HG02588 (cell line): ENCODE data around the gene DAB2IP.

ENCODE experiments used
- ATAC-seq: cut with Tn5 transposase; IDR thresholded peaks from one replicate; pipeline ENCODE4 v1.9.1; 2021; ENCODE audit warnings: mild to moderate bottlenecking, moderate library complexity; ENCODE audit not compliant: unreplicated experiment

The DAB2IP gene

DNA sequence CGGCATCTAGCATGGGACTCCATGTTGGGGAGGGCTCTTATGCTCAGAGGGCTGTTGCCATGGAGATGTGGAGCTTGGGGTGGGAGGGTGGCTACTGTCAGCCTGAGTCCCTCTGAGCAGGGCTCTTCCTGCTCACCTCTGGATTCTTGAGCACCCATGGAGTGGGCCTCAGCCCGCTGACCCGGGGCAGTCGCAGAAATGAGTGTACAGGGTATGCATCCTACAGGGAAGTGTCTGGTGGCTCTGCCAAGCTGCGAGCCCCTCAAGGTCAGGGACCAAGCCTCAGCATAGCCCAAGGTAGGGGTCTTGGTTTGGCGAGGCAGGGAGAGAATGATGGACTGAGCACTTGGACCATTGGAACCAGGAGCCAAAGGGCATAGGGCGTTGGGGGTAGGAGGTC lies 104.1 kb downstream of the DAB2IP start:
- ATAC-seq = no peak

DNA sequence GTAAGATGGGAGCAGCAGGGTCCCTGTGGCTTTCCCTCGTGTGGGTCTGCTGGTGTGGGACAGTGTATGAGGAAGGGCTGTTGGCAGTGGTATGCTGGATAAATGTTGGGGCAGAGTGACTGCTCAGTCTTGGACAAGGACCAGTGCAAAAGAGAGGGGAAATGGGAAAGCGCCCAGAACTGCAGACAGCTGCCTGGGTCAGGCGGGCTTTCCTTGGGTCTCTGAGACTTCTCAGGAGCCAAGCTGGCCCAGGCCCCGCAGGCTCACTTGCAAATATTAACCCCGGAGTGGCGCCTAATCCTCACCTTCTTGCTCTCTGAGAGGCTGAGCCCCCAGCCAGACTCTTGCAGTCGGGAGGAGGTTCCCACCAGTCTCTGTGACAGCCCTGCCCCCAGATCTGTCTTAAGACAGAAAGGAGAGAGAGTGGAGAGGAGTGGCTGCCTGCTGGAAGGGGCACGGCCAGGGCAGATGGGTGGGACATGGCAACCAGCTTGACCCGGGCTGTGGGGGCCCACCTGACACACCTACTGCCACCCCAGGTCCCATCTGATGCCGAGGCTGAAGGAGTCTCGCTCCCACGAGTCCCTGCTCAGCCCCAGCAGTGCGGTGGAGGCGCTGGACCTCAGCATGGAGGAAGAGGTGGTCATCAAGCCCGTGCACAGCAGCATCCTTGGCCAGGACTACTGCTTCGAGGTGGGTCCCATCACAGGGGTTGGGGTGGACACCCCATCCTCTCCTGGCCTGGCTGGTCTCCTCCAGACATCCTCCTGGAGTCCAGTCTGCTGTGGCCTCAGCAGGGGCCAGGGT lies 105.2 kb downstream of the DAB2IP start:
- no peak for ATAC-seq

DNA sequence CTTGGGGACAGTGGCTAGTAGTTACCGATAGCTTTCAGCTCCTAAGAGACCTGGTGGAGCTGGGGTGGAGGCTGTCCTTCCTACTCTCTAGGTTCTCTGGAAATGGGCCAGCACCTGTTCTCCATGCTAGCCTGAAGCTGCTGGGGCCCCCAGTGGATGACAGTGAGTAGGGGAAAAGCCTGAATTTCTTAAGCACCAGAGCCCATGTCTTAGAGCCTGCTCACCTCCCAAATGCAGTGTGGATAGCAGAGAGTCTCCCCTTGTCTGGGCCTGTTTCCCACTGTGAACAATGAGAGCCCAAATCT lies 105.8 kb downstream of the DAB2IP start:
- ATAC-seq = no peak

DNA sequence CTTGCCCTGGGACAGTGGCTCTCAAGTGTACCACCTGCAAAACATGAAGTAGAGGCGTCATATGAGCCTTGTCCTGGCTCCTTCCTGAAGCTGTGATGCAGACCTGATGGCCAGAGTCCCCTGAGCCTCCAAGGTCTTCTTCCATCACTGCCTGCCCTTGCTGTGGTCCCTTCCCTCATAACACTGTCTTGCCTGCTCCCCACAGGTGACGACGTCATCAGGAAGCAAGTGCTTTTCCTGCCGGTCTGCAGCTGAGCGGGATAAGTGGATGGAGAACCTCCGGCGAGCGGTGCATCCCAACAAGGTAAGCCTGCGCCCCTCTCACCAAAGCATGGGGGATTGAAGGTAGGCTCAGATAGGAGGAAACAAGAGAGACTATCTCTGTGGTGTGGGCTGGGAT lies 107.3 kb downstream of the DAB2IP start:
- ATAC-seq = no peak

DNA sequence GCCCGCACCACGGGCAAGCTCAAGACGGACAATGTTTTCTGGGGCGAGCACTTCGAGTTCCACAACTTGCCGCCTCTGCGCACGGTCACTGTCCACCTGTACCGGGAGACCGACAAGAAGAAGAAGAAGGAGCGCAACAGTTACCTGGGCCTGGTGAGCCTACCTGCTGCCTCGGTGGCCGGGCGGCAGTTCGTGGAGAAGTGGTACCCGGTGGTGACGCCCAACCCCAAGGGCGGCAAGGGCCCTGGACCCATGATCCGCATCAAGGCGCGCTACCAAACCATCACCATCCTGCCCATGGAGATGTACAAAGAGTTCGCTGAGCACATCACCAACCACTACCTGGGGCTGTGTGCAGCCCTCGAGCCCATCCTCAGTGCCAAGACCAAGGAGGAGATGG lies 108.6 kb downstream of the DAB2IP start:
- no peak for ATAC-seq

DNA sequence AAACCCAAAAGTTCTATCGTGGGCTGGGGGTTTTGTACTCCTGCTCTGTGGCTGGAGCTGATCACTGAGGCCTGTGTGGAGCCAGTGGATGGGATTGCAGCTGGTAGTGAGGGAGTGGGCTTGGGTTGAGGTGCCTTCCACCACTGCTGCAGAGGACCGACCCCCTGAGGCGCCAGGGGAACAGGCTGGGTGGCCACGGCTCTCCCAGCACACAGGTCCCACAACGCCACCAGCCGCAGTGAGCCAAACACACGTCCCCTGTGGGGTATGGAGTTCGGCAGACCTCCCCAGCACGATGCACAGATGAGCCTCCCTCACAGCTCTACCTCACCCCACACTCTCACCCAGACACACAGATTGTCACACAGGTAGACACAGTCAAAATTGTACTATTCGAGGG lies 109.1 kb downstream of the DAB2IP start:
- no peak for ATAC-seq

DNA sequence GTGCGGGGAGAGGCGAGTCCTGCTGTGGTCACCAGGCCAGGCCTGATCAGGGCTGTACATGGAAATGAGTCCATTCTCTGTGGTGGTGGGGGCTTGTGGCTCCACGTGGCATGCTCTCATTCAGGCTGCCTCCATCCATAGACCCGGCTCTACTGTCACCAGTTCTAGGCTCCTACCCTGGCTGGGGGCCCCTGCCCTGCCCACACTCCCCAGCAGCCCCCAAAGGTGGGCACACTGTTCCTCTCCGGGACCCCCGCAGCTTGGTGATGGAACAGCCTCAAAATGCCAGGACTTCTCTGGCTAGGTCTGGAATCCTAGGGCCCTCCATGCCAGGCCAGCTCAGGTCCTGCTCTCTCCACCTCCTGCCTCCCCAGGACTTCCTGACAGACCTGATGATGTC lies 111.7 kb downstream of the DAB2IP start:
- no peak for ATAC-seq

DNA sequence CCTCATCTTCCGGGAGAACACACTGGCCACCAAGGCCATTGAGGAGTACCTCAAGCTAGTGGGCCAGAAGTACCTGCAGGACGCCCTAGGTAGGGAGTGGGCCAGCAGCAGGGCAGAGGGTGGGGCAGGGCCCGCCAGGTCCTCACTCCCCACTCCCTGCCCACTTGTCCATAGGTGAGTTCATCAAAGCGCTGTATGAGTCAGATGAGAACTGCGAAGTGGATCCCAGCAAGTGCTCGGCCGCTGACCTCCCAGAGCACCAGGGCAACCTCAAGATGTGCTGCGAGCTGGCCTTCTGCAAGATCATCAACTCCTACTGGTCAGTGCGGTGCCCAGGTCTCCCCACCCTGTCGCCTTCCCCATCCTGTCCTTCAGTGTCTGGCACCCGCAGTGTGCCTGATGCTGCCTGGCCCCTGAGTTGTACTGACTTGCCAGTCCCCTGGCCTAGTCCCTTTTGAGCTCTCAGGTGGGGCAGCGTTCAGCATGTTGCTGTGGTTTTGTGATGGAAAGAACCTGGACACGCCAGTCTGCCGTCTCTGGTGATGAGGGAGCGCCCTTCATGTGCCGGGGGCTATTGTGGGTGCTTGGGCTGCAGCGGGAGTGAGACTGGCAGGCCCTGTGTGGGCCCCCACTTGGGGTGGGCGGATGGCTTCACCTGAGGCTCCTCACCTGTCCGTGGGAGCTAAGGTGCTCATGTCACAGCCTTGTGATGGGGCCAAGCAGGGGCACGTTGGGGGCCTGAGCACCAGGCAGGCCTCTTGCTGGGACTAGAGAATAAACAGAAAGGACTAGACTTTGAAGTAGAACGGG lies 112.3 kb downstream of the DAB2IP start:
- ATAC-seq = no peak

DNA sequence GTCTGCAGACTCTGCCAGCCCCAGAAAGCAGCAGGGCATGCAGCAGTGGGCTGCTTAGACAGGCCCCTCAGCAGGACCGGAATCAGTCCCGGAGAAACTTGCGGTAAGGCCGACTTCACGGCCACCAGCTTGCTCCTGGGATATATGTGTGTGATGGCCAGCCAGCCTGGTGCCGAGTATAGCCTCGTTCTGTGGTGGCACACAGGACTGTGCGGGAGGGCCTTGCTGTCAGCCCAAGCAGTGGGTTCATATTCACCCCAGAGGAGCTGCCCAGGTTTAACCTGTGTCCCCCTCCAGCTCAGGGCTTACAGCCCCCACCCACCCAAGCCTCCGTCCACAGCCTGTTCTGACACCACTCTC lies 112.9 kb downstream of the DAB2IP start:
- ATAC-seq = no peak

DNA sequence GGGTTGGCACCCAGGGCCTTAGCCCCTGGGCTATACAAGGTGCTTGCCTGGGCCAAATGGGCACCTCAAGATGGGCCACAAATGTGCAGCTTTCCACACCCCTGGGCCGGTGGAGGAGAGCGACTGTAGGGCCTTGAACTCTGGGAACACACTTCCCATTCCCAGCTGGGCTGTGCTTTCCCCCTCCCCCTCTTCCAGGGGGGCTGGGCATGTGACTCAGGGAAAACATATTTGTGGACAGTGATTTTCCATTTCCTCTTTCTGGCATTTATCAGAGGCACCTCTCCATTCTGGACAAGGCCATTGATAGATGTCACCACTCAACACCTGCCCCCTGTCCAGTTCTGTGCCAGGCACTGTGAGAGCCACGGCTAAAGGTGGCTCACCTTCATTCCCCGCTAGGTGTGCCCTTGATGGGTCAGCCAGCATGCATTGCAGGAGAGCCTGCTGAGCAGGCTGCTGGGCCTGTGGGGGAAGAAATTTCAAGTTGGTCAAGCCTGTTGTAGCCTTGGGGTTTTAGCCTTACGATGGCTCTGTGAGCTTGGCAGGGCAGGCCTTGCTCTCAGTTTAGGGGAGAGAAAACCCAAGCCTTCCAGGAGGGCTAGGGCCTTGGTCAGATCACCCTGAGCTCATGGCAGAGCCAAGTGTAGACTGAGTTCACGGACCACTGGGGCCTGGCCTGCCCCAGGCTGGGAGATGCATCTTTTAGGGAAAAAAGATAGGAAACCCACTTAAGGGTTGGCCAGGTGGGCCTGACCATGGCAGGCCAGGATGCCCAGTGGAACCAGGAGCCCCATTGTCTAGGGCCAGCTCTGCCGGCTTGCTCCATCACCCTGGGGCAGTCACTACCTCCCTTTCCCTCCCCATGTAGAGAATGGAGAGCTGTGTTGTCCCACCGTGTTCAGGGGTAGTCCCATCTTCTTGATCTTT lies 113.9 kb downstream of the DAB2IP start:
- ATAC-seq = no peak

DNA sequence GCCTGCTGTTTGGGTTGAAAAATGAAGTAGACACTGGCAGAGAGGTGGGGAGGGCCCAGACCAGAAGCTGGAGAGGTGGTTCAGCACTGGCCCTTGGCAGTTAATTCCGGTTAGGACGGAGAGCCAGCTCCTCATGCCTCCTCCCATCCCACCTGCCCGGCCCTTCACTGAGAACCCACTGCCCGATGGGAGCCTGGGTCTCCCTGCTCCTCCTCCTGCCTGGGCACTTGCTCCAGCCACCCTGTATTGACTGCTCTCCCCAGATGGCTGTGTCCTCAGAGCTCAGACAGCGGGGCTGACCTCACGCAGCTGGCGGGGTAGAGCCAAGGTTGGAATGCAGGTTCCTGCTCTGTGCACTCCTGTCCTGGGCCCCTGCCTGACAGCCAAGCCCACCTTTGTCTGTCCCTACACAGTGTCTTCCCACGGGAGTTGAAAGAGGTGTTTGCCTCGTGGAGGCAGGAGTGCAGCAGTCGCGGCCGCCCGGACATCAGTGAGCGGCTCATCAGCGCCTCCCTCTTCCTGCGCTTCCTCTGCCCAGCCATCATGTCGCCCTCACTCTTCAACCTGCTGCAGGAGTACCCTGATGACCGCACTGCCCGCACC lies 114.7 kb downstream of the DAB2IP start:
- ATAC-seq = no peak

DNA sequence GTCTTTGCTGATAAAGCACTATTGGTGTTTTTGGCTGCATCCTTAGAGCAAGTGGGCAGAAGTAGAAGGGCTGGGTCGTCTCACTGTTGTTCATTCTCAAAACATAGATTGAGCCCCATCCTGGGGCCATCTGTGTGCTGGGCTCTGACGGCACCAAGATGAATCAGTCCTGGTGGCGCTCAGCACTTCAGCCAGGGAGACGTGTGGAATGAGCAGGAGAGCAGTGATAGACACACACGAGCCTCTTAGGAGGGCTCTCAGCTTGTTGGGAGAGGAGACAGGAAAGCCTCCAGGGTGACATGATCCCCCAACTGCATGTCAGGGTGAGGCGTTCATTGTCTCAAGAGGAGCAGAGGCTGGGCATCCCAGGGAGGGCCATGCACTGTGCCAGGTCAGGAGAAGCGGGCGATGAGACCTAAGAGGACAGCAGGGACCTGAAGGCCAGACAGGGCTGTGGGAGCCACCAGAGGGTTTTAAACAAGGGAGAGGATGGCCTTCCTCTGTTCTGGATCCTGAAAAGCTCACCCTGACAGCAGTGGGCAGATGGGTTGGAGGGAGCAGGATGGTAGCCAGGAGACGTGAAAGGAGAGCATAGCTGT lies 115.8 kb downstream of the DAB2IP start:
- ATAC-seq = no peak

DNA sequence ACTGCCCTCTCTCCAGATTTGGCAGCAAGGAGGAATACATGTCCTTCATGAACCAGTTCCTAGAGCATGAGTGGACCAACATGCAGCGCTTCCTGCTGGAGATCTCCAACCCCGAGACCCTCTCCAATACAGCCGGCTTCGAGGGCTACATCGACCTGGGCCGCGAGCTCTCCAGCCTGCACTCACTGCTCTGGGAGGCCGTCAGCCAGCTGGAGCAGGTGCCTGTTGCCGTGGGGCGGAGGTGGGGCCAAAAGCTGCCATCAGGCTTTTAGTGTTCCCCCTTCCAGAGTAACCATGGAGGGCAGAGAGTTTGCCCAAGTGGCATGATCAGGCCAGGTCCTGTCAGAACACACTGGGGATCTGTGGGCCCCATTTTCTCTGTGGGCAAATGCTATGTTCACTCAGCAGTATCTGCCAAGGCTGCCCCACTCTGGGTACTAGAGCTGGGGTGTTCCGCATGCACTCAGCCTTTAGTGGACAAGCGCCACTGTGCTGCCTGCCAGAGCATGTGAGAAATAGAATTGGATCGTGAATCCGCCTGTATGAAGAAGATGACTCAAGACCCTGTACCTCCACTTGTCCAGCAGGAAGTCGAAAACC lies 117.1 kb downstream of the DAB2IP start:
- no peak for ATAC-seq

DNA sequence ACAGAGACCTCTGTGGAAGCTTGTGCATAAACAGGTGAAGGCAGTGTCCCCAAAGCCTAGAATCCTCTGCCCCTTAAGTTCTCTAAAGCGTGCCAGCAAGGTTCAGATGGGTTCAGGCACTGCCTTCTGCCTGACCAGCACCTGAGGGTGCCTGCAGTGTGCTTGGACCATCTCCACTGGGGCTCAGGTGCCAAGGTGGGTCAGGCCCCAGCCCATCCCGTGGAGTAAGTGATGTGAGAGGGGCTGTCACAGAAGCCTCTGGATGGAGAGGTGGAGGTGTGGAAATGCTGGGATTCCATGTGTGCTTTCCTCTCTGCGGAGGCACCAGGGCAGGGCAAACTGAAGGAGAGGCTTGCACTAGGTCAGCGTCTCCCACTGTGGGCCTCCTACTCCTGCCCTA lies 118.5 kb downstream of the DAB2IP start:
- no peak for ATAC-seq

DNA sequence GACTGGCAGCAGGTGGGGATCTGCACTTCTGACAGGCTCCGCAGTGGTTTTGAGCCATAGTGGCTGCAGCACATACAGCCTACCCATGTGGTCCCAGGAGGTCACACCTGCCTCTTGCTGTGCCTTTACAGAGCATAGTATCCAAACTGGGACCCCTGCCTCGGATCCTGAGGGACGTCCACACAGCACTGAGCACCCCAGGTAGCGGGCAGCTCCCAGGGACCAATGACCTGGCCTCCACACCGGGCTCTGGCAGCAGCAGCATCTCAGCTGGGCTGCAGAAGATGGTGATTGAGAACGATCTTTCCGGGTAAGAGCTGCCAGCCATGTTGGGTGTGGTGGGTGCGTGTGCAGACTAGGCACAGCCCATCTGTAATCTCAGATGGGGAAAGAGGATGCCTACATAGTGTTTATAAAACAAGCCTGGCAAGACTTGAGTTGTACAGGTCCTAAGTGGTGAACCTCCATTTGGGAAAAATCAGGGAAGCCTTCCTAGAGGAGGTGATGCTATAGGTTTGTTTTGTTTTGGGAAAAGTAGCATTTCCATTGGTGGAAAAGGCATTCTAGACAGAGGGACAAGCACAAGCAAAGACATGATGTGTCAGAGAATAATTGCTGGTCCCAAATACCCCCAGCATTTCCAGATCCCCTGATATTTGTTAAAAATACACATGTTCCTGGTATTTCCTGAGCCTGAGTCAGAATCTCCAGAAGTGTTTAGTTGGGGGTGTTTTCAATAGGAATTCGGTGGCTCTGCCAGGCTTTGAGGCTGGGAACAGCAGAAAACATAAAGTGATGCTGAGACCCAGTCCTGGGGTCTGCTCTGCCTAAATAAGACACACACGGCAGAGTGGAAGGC lies 119.2 kb downstream of the DAB2IP start:
- no peak for ATAC-seq

DNA sequence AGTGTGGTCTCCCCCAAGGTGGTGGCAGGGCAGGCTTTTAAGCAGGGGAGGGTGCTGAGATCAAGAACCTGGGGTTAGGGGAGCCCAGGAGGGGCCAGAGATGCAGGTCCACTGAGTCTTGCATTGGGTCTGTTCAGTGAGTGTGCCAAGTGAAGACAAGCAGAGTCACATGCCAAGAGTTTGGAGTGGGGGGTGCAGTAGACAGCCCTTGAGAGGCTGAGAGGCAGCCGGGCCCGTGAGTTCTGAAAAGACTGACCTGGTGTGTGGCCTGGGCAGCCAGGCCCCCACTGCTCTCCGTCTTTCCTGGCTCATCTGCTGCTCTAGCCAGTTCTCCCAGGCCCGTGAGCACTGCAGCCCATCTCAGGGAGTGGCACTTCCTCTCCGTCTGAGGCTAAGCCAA lies 120.0 kb downstream of the DAB2IP start:
- ATAC-seq = no peak

DNA sequence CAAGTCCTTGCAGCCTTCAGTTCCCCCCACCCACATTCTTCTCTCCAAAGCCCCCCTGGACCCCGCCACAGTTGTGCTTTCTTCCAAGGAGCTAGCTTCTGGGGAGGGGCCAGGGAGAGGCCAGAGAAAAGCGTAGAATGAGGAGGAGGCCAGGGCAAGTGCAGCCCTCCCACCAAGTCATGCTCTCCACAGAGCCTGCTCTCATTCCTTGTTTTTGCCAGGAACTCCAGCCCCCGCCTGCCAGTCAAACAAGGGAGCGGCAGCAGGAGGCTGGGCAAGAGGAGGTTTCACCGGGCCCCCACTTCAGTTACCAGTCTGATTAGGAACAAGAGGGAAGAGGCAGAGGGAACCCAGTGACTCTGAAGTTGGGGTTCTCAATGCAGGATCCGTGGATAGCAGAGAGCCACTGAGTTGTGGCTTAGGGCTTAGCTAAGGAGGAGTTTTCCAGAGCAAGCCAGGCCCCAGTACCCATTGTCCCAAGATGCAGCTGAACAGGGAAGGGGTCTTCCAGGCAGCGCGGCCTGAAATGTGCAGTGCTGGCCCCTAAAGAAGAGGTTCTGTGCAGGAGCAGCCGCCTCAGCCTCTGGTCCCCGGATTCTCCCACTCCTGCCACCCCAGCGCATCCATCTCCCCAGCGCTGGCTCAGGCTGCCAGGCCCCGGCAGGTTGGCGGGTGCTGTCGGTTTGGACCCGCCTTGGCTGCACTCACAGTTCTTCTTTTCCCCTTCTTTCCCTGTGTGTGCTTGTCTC lies 120.6 kb downstream of the DAB2IP start:
- ATAC-seq = no peak

DNA sequence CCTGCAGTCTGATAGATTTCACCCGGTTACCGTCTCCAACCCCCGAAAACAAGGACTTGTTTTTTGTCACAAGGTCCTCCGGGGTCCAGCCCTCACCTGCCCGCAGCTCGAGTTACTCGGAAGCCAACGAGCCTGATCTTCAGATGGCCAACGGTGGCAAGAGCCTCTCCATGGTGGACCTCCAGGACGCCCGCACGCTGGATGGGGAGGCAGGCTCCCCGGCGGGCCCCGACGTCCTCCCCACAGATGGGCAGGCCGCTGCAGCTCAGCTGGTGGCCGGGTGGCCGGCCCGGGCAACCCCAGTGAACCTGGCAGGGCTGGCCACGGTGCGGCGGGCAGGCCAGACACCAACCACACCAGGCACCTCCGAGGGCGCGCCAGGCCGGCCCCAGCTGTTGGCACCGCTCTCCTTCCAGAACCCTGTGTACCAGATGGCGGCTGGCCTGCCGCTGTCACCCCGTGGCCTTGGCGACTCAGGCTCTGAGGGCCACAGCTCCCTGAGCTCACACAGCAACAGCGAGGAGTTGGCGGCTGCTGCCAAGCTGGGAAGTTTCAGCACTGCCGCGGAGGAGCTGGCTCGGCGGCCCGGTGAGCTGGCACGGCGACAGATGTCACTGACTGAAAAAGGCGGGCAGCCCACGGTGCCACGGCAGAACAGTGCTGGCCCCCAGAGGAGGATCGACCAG lies 121.3 kb downstream of the DAB2IP start:
- no peak for ATAC-seq
